Trophoblast cell (in vitro differentiated cells and primary cell): ENCODE results near the gene C16orf74.

Source experiments
- DNase-seq, 2 donors: peaks; one replicate each; pipeline ENCODE4 v3.0.0-alpha.2; 2016
- H2AFZ ChIP-seq: 2 replicates; pipeline ENCODE4 v1.6.1; 2013; ENCODE audit warnings: low read length, moderate library complexity, mild to moderate bottlenecking; ENCODE audit not compliant: insufficient read depth, poor library complexity
- H2AK5ac ChIP-seq: 2 replicates; pipeline ENCODE4 v1.6.1; 2013; ENCODE audit warnings: mild to moderate bottlenecking, low read length
- H2BK120ac ChIP-seq: 2 replicates; pipeline ENCODE4 v1.6.1; 2013; ENCODE audit warnings: low read length, mild to moderate bottlenecking, moderate library complexity; ENCODE audit not compliant: insufficient read depth, poor library complexity
- H2BK12ac ChIP-seq: 2 replicates; pipeline ENCODE4 v1.6.1; 2013; ENCODE audit warnings: mild to moderate bottlenecking, low read length, moderate library complexity
- H2BK5ac ChIP-seq: 2 replicates; pipeline ENCODE4 v1.6.1; 2013; ENCODE audit warnings: low read length, low read depth, moderate library complexity, mild to moderate bottlenecking; ENCODE audit not compliant: poor library complexity
- H3K14ac ChIP-seq: 2 replicates; pipeline ENCODE4 v1.6.1; 2013; ENCODE audit warnings: mild to moderate bottlenecking, low read length
- H3K18ac ChIP-seq: 2 replicates; pipeline ENCODE4 v1.6.1; 2013; ENCODE audit warnings: mild to moderate bottlenecking, low read length
- H3K23ac ChIP-seq: 2 replicates; pipeline ENCODE4 v1.6.1; 2013; ENCODE audit warnings: low read length
- H3K27ac ChIP-seq: 2 replicates; pipeline ENCODE4 v1.5.1; 2013; ENCODE audit warnings: low read depth, mild to moderate bottlenecking, inconsistent platforms, low read length, moderate library complexity
- H3K27me3 ChIP-seq: 2 replicates; pipeline ENCODE4 v1.6.1; 2013; ENCODE audit warnings: inconsistent platforms, mild to moderate bottlenecking, low read length, moderate library complexity; ENCODE audit not compliant: insufficient read depth
- H3K36me3 ChIP-seq, 2 experiments: 1 replicate in 1 of 2; 2 replicates in 1 of 2; pipeline ENCODE4 v1.6.1; 2013; ENCODE audit warnings: low read length in 2 of 2, mild to moderate bottlenecking in 2 of 2, moderate library complexity in 1 of 2; ENCODE audit not compliant: insufficient read depth in 2 of 2, control insufficient read depth in 1 of 2
- H3K4ac ChIP-seq: 2 replicates; pipeline ENCODE4 v1.6.1; 2013; ENCODE audit warnings: low read depth, mild to moderate bottlenecking, low read length, moderate library complexity
- H3K4me1 ChIP-seq, 2 experiments: 1 replicate in 1 of 2; 2 replicates in 1 of 2; pipeline ENCODE4 v1.6.1; 2013; ENCODE audit warnings: low read length in 2 of 2, mild to moderate bottlenecking in 2 of 2, moderate library complexity in 1 of 2; ENCODE audit not compliant: insufficient read depth in 2 of 2, control insufficient read depth in 1 of 2
- H3K4me2 ChIP-seq: 2 replicates; pipeline ENCODE4 v1.6.1; 2013; ENCODE audit warnings: inconsistent platforms, mild to moderate bottlenecking, low read length, moderate library complexity
- H3K4me3 ChIP-seq: 2 replicates; pipeline ENCODE4 v1.5.1; 2013; ENCODE audit warnings: mild to moderate bottlenecking, low read depth, low read length, inconsistent platforms
- H3K79me1 ChIP-seq: one replicate; pipeline ENCODE4 v1.6.1; 2013; ENCODE audit warnings: low read length
- H3K79me2 ChIP-seq: 2 replicates; pipeline ENCODE4 v1.6.1; 2013; ENCODE audit warnings: low read length, mild to moderate bottlenecking; ENCODE audit not compliant: control insufficient read depth, insufficient read depth, poor library complexity
- H3K9ac ChIP-seq: 2 replicates; pipeline ENCODE4 v1.6.1; 2013; ENCODE audit warnings: mild to moderate bottlenecking, low read length
- H3K9me3 ChIP-seq: 2 replicates; pipeline ENCODE4 v1.6.1; 2013; ENCODE audit warnings: low read depth, mild to moderate bottlenecking, control low read depth, inconsistent platforms, low read length; ENCODE audit not compliant: insufficient read depth
- H4K12ac ChIP-seq: 2 replicates; pipeline ENCODE4 v1.6.1; 2013; ENCODE audit warnings: low read depth, mild to moderate bottlenecking, low read length, moderate library complexity
- H4K8ac ChIP-seq: 2 replicates; pipeline ENCODE4 v1.6.1; 2013; ENCODE audit warnings: low read depth, mild to moderate bottlenecking, low read length, moderate library complexity
- H4K91ac ChIP-seq: one replicate; pipeline ENCODE4 v1.6.1; 2013; ENCODE audit warnings: low read depth, mild to moderate bottlenecking, low read length, moderate library complexity
- WGBS: extraction: QIAGEN DNeasy Blood & Tissue Kit; methylation state at CpG from one replicate; pipeline ENCODE4 v1.1.7; 2013; ENCODE audit warnings: missing lambda C conversion rate; ENCODE audit not compliant: insufficient read length, insufficient coverage; ENCODE audit errors: extremely low coverage; 5-methylcytosine and 5-hydroxymethylcytosine counted together

The C16orf74 gene

GRCh38 chr16:85675251-85675874, 75.5 kb downstream of the C16orf74 start:
- no peak overlapping the region for H3K4ac ChIP-seq
- H4K8ac ChIP-seq: no peak overlapping the region
- H3K4me2 ChIP-seq: no peak overlapping the region
- H3K18ac ChIP-seq: no peak overlapping the region
- H4K12ac ChIP-seq: no peak overlapping the region
- no peaks in the 10 kb centered on the region for H3K79me1 ChIP-seq
- no peak overlapping the region for H3K4me3 ChIP-seq
- peak in 1 of 2 donors; percentile 53 for DNase-seq
- no peak overlapping the region for H2AFZ ChIP-seq
- H4K91ac ChIP-seq: no peak overlapping the region
- H2BK12ac ChIP-seq: no peak overlapping the region
- H2AK5ac ChIP-seq: no peak overlapping the region
- H3K14ac ChIP-seq: no peak overlapping the region
- no peak overlapping the region for H3K9ac ChIP-seq
- H3K36me3 ChIP-seq: peaks cover 46 to 68% of the 10 kb centered on the region in 2 experiments
- no peak overlapping the region for H2BK5ac ChIP-seq
- H3K23ac ChIP-seq: no peak overlapping the region
- no peaks in the 10 kb centered on the region for H3K9me3 ChIP-seq
- H3K79me2 ChIP-seq: no peaks in the 10 kb centered on the region
- H3K27ac ChIP-seq: no peak overlapping the region
- no peaks in the 10 kb centered on the region for H3K27me3 ChIP-seq
- no peaks in the 10 kb centered on the region for H3K4me1 ChIP-seq
- no CpG with 5 or more reads among the region's 4 CpGs for WGBS
- H2BK120ac ChIP-seq: no peak overlapping the region

GRCh38 chr16:85674828-85675227, 76.1 kb downstream of the C16orf74 start:
- H3K27ac ChIP-seq: no peak overlapping the region
- no peaks in the 10 kb centered on the region for H3K4me1 ChIP-seq
- no peaks in the 10 kb centered on the region for H3K79me2 ChIP-seq
- H3K14ac ChIP-seq: no peak overlapping the region
- no peak overlapping the region for H3K4me3 ChIP-seq
- no peak overlapping the region for H2BK120ac ChIP-seq
- DNase-seq: no peak
- no peak overlapping the region for H4K8ac ChIP-seq
- no peaks in the 10 kb centered on the region for H3K79me1 ChIP-seq
- WGBS: no CpG with 5 or more reads among the region's 6 CpGs
- peaks cover 42 to 65% of the 10 kb centered on the region in 2 experiments for H3K36me3 ChIP-seq
- no peak overlapping the region for H3K23ac ChIP-seq
- no peak overlapping the region for H4K12ac ChIP-seq
- H4K91ac ChIP-seq: no peak overlapping the region
- H2AK5ac ChIP-seq: no peak overlapping the region
- H3K4me2 ChIP-seq: no peak overlapping the region
- H3K18ac ChIP-seq: no peak overlapping the region
- no peak overlapping the region for H2BK5ac ChIP-seq
- H3K27me3 ChIP-seq: no peaks in the 10 kb centered on the region
- H3K9ac ChIP-seq: no peak overlapping the region
- H2AFZ ChIP-seq: no peak overlapping the region
- H3K4ac ChIP-seq: no peak overlapping the region
- H2BK12ac ChIP-seq: no peak overlapping the region
- H3K9me3 ChIP-seq: no peaks in the 10 kb centered on the region

GRCh38 chr16:85674418-85674755, 76.5 kb downstream of the C16orf74 start:
- no peaks in the 10 kb centered on the region for H3K79me1 ChIP-seq
- no peak overlapping the region for H2BK12ac ChIP-seq
- H3K27ac ChIP-seq: no peak overlapping the region
- H2AFZ ChIP-seq: no peak overlapping the region
- H3K23ac ChIP-seq: no peak overlapping the region
- H4K8ac ChIP-seq: no peak overlapping the region
- no peak for DNase-seq
- H3K36me3 ChIP-seq: peaks cover 41 to 67% of the 10 kb centered on the region in 2 experiments
- H3K18ac ChIP-seq: no peak overlapping the region
- H3K14ac ChIP-seq: no peak overlapping the region
- no peak overlapping the region for H3K4me3 ChIP-seq
- no peak overlapping the region for H3K4me2 ChIP-seq
- WGBS: no CpG with 5 or more reads among the region's 4 CpGs
- no peaks in the 10 kb centered on the region for H3K4me1 ChIP-seq
- H3K4ac ChIP-seq: no peak overlapping the region
- no peak overlapping the region for H2AK5ac ChIP-seq
- no peaks in the 10 kb centered on the region for H3K27me3 ChIP-seq
- H4K12ac ChIP-seq: no peak overlapping the region
- H4K91ac ChIP-seq: no peak overlapping the region
- H3K9ac ChIP-seq: no peak overlapping the region
- H2BK120ac ChIP-seq: no peak overlapping the region
- H3K79me2 ChIP-seq: no peaks in the 10 kb centered on the region
- H2BK5ac ChIP-seq: no peak overlapping the region
- H3K9me3 ChIP-seq: no peaks in the 10 kb centered on the region

- no peak overlapping the region for H4K91ac ChIP-seq
- H3K23ac ChIP-seq: no peak overlapping the region
- DNase-seq: no peak
- H3K27ac ChIP-seq: no peak overlapping the region
- H3K79me1 ChIP-seq: no peaks in the 10 kb centered on the region
- no peak overlapping the region for H3K4me2 ChIP-seq
- WGBS: no CpG with 5 or more reads among the region's 19 CpGs
- no peak overlapping the region for H3K14ac ChIP-seq
- no peak overlapping the region for H2AFZ ChIP-seq
- H3K4ac ChIP-seq: no peak overlapping the region
- H2BK5ac ChIP-seq: no peak overlapping the region
- H3K18ac ChIP-seq: no peak overlapping the region
- H3K4me1 ChIP-seq: no peaks in the 10 kb centered on the region
- H4K8ac ChIP-seq: no peak overlapping the region
- no peaks in the 10 kb centered on the region for H3K79me2 ChIP-seq
- no peak overlapping the region for H2BK120ac ChIP-seq
- H3K27me3 ChIP-seq: no peaks in the 10 kb centered on the region
- peaks cover 45 to 66% of the 10 kb centered on the region in 2 experiments for H3K36me3 ChIP-seq
- no peak overlapping the region for H4K12ac ChIP-seq
- no peak overlapping the region for H3K9ac ChIP-seq
- no peak overlapping the region for H3K4me3 ChIP-seq
- no peaks in the 10 kb centered on the region for H3K9me3 ChIP-seq
- no peak overlapping the region for H2AK5ac ChIP-seq
- H2BK12ac ChIP-seq: no peak overlapping the region
Observed at GRCh38 chr16:85673529-85674417, 77.1 kb downstream of the C16orf74 start.
